Endothelial cell of umbilical vein (primary cell): ENCODE results near the gene C22orf39. TPM values are rescaled to one million over a fixed set of nuclear protein-coding genes. Genes with fewer than 3 reads are reported as not detected.
A peak's percentile ranks its signal among the peaks of the same experiment; 100 is the strongest.

Experiments
- BruUV-seq: library from RNA; stranded (reverse); fragments of 400-500 nt; replicated peaks from 2 replicates; lab custom pipeline; 2021; lab: Mats Ljungman, UMichigan
- CTCF ChIA-PET: fragments of 300-600, 350-600 bp; sonication (Branson Sonifier 250); formaldehyde crosslinking; loops from one replicate; lab custom pipeline; 2021; ENCODE audit warnings: antibody characterized with exemption, inconsistent platforms; lab: Charles Lee
- POLR2A ChIA-PET: fragments of 300-600, 350-600 bp; sonication (Branson Sonifier 250); formaldehyde crosslinking; loops from one replicate; lab custom pipeline; 2021; ENCODE audit warnings: antibody characterized with exemption, inconsistent platforms; lab: Charles Lee
- DNase-seq: peaks from one replicate; pipeline ENCODE4 v3.0.0-alpha.2; 2011; ENCODE audit warnings: low read depth, low spot score
- FAIRE-seq: peaks from 2 replicates; lab custom pipeline; 2011; peaks lifted over from hg19 to GRCh38; lab: Jason Lieb, UNC
- H2AFZ ChIP-seq: 2 replicates; pipeline ENCODE4 v1.6.0; 2012; ENCODE audit warnings: low read depth, low read length, control low read depth, inconsistent platforms
- H3K27ac ChIP-seq: 2 replicates; pipeline ENCODE4 v1.5.1; 2011; ENCODE audit warnings: low read depth, mild to moderate bottlenecking, control low read depth, low read length, moderate library complexity; ENCODE audit not compliant: insufficient read depth
- H3K27me3 ChIP-seq, 2 experiments: 2 replicates each; pipeline versions ENCODE4 v1.6.0 to v1.6.1; 2011; ENCODE audit warnings: low read length in 2 of 2, mixed read lengths in 1 of 2; ENCODE audit not compliant: control insufficient read depth in 2 of 2, insufficient read depth in 2 of 2
- H3K36me3 ChIP-seq, 2 experiments: 2 replicates in 1 of 2; 3 replicates in 1 of 2; pipeline ENCODE4 v1.5.1; 2011; ENCODE audit warnings: low read length in 2 of 2, mild to moderate bottlenecking in 1 of 2, moderate library complexity in 1 of 2; ENCODE audit not compliant: control insufficient read depth in 2 of 2, insufficient read depth in 2 of 2; ENCODE audit errors: extremely low read depth in 1 of 2
- H3K4me1 ChIP-seq: 3 replicates; pipeline ENCODE4 v1.5.1; 2011; ENCODE audit warnings: mild to moderate bottlenecking, low read length; ENCODE audit not compliant: control insufficient read depth, insufficient read depth; ENCODE audit errors: extremely low read depth
- H3K4me2 ChIP-seq: 2 replicates; pipeline ENCODE4 v1.6.1; 2011; ENCODE audit warnings: low read length, control low read depth, mixed read lengths; ENCODE audit not compliant: insufficient read depth
- H3K4me3 ChIP-seq, 3 experiments: fragments of 200-600 bp in 1 of 3; sonication (generic), shearing (Covaris generic) in 1 of 3; replicated peaks in 1 of 3; 2 replicates each; pipeline ENCODE4 v1.5.1; 2011 to 2016; ENCODE audit warnings: control low read depth in 3 of 3, low read length in 3 of 3, mild to moderate bottlenecking in 2 of 3, inconsistent platforms in 1 of 3, low read depth in 1 of 3, moderate library complexity in 1 of 3; ENCODE audit not compliant: insufficient read depth in 1 of 3
- H3K79me2 ChIP-seq: 2 replicates; pipeline ENCODE4 v1.6.0; 2012; ENCODE audit warnings: low read length, inconsistent platforms; ENCODE audit not compliant: control insufficient read depth, insufficient read depth
- H3K9ac ChIP-seq: replicated peaks from 2 replicates; pipeline ENCODE3; 2011; ENCODE audit warnings: low read length, control low read depth; ENCODE audit not compliant: insufficient read depth; ENCODE audit errors: extremely low read depth
- H3K9me1 ChIP-seq: replicated peaks from 3 replicates; pipeline ENCODE4 v1.6.0; 2011; ENCODE audit warnings: mild to moderate bottlenecking, low read length; ENCODE audit not compliant: control insufficient read depth, insufficient read depth; ENCODE audit errors: extremely low read depth
- H3K9me3 ChIP-seq: replicated peaks from 2 replicates; pipeline ENCODE4 v1.5.1; 2012; ENCODE audit warnings: low read length, inconsistent platforms; ENCODE audit not compliant: control insufficient read depth, insufficient read depth
- H4K20me1 ChIP-seq: replicated peaks from 2 replicates; pipeline ENCODE3; 2011; ENCODE audit warnings: mild to moderate bottlenecking, low read length; ENCODE audit not compliant: control insufficient read depth, insufficient read depth; ENCODE audit errors: extremely low read depth
- CTCF ChIP-seq, 2 donors: IDR thresholded peaks; 1 replicate in 1 of 2; 2 replicates in 1 of 2; pipeline ENCODE4 v1.5.1; 2011; ENCODE audit warnings: low read length in 2 of 2, mild to moderate bottlenecking in 2 of 2, moderate library complexity in 2 of 2, control low read depth in 1 of 2, inconsistent platforms in 1 of 2, low read depth in 1 of 2; ENCODE audit not compliant: insufficient read depth in 1 of 2; ENCODE audit errors: extremely low read depth in 1 of 2
- EZH2 ChIP-seq: IDR thresholded peaks from 2 replicates; pipeline ENCODE4 v1.6.1; 2012; ENCODE audit warnings: borderline replicate concordance, low read depth, mild to moderate bottlenecking, moderate library complexity, low read length, inconsistent platforms; ENCODE audit not compliant: severe bottlenecking
- FOS ChIP-seq: IDR thresholded peaks from 2 replicates; pipeline ENCODE4 v1.6.1; 2011; ENCODE audit warnings: mild to moderate bottlenecking, low read length, moderate library complexity, borderline replicate concordance; ENCODE audit not compliant: insufficient read depth
- GATA2 ChIP-seq: IDR thresholded peaks from 2 replicates; pipeline ENCODE4 v1.7.0; 2011; ENCODE audit warnings: low read depth, mild to moderate bottlenecking, moderate library complexity, mixed read lengths, low read length; ENCODE audit not compliant: insufficient read length, insufficient read depth
- JUN ChIP-seq: IDR thresholded peaks from 2 replicates; pipeline ENCODE4 v1.6.1; 2011; ENCODE audit warnings: borderline replicate concordance, low read depth; ENCODE audit not compliant: insufficient read length, insufficient read depth
- MAX ChIP-seq: IDR thresholded peaks from 2 replicates; pipeline ENCODE4 v1.6.1; 2011; ENCODE audit not compliant: insufficient read depth, insufficient read length
- MYC ChIP-seq: IDR thresholded peaks from one replicate; pipeline ENCODE4 v1.6.1; 2011; ENCODE audit warnings: mild to moderate bottlenecking, low read depth, low read length
- POLR2A ChIP-seq: IDR thresholded peaks from 2 replicates; pipeline ENCODE4 v1.6.1; 2012; ENCODE audit warnings: low read depth, mild to moderate bottlenecking, control low read depth, low read length
- POLR2AphosphoS5 ChIP-seq: IDR thresholded peaks from 2 replicates; pipeline ENCODE4 v1.6.1; 2012; ENCODE audit warnings: low read depth, mild to moderate bottlenecking, control low read depth, low read length, moderate library complexity; ENCODE audit not compliant: insufficient read depth
- dilution Hi-C: fragments of 300-500 bp; cut with MboI; formaldehyde crosslinking; loops from one replicate; pipeline ENCODE4 v1.15.0; 2019; ENCODE audit warnings: low sequenced_read_pairs; ENCODE audit not compliant: extremely low pct_ligation_motif_present
- intact Hi-C: fragments of 100-400 bp; cut with micrococcal nuclease; formaldehyde crosslinking; loops from one replicate; pipeline ENCODE4 v1.10.0; 2022
- polyA plus RNA-seq, 4 experiments: library from polyadenylated mRNA; depleted of rRNA in 3 of 4; stranded (reverse) in 3 of 4; unstranded in 1 of 4; fragments of >200 nt; gene quantifications; 2 replicates each; pipeline versions ENCODE4 v1.2.1 to v1.2.3, GENCODE V29; 2011 to 2012; ENCODE audit warnings: missing spikeins in 1 of 4
- total RNA-seq: library from RNA; stranded (reverse); gene quantifications from 2 replicates; pipeline ENCODE4 v1.2.3, GENCODE V29; 2021

Gene C22orf39
- total and polyA plus RNA-seq, 2 donors (not counting 3 experiments of a cell fraction or from before 2014, with no cell fraction given) = 26.1 to 28.0 TPM

DNA sequence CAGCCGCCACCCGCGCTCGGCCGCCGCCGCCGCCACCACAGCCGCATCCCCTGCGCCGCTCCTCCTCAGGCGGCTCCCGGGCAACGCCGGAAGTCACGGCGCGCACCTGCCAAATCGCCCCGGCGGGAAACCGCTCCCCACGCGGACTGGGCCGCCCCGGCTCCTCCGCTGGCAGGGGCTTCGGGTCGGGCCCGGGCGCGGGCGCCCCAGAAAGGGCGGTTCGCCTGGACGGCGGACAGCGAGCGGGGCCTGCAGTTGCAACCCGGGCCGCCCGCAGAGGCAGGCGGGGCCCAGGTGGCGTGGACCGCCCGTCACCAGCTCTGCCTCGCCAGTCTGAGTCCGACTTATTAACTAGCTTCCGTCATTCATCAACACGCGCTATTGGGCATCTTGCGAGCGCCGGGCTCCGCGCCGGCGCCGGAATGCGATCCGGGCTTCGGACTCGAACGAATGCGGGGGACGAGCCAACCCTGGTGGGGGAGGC, 15.8 kb downstream of the C22orf39 start, which contains the start of gene HIRA:
Gene HIRA (minus strand): TSS at position 85 of the 484 bp plus-strand sequence. CDS start 257 bp downstream, outside the sequence.
- intact Hi-C loops = loop anchor here (1.0 to 2.0 kb wide), 4 partner anchors 16 to 253 kb away; partner anchors contain the start of genes C22orf39, CDC45, SLC25A1 and UFD1
- Histone ChIP-seq H3K4me2 (peak within 1 kb of the TSS; percentile 86), H3K9ac (peak within 1 kb of the TSS; percentile 92), H3K36me3 (peaks cover 5% of the 10 kb centered on the region in 2 experiments), H3K4me3 (peak within 1 kb of the TSS; percentile 86 to 88 (median 86)), H3K4me1 (peaks cover 17% of the 10 kb centered on the region), H3K9me1 (no peaks in the 10 kb centered on the region), H3K27ac (peak within 1 kb of the TSS; percentile 75), H2AFZ (peak within 1 kb of the TSS; percentile 66), H3K27me3 (no peaks in the 10 kb centered on the region), H4K20me1 (no peaks in the 10 kb centered on the region), H3K9me3 (no peaks in the 10 kb centered on the region), H3K79me2 (peaks cover 49% of the 10 kb centered on the region)
- no TSS peak for BruUV-seq
- CTCF ChIA-PET = interaction anchor here (0.7 to 2.1 kb wide), 6 partner anchors 13 to 252 kb away, joined by 3 to 6 read pairs (median 4); partner anchors contain the start of gene C22orf39
- POLR2A ChIA-PET = interaction anchor here (0.5 to 1.4 kb wide), 2 partner anchors 13 to 100 kb away, joined by 3 to 6 read pairs; no protein-coding TSS in a partner anchor
- FAIRE-seq (peak; percentile 70), DNase-seq (peak; percentile 73)
- dilution Hi-C loops = no loop called here
- TF ChIP-seq EZH2 (no peak), POLR2A (no peak), POLR2AphosphoS5 (no peak), JUN (no peak), CTCF (IDR thresholded peaks at IDR 0.05; ENCODE audit: extremely low read depth in 1 of 2, insufficient read depth in 1 of 2, low read depth in 1 of 2, low read length in 2 of 2) (no peak), MAX (no peak), FOS (no peak), MYC (no peak), GATA2 (no peak)
